Astrocyte of the cerebellum (primary cell): ENCODE measurements around the gene PBX2.

Source experiments
- DNase-seq: peaks from one replicate; pipeline ENCODE4 v3.0.0-alpha.2; 2011; ENCODE audit warnings: low read depth
- H3K4me3 ChIP-seq: 2 replicates; pipeline ENCODE4 v1.5.1; 2011; ENCODE audit warnings: mild to moderate bottlenecking, low read depth, low read length, moderate library complexity
- CTCF ChIP-seq: IDR thresholded peaks from 2 replicates; pipeline ENCODE4 v1.5.1; 2012; ENCODE audit warnings: low read length, low read depth, moderate library complexity, mild to moderate bottlenecking; ENCODE audit errors: missing control alignments
- in situ Hi-C: cut with HindIII; loops from 2 replicates; pipeline ENCODE4 v1.10.0; 2017; ENCODE audit warnings: low sequenced_read_pairs

PBX2 gene

DNA sequence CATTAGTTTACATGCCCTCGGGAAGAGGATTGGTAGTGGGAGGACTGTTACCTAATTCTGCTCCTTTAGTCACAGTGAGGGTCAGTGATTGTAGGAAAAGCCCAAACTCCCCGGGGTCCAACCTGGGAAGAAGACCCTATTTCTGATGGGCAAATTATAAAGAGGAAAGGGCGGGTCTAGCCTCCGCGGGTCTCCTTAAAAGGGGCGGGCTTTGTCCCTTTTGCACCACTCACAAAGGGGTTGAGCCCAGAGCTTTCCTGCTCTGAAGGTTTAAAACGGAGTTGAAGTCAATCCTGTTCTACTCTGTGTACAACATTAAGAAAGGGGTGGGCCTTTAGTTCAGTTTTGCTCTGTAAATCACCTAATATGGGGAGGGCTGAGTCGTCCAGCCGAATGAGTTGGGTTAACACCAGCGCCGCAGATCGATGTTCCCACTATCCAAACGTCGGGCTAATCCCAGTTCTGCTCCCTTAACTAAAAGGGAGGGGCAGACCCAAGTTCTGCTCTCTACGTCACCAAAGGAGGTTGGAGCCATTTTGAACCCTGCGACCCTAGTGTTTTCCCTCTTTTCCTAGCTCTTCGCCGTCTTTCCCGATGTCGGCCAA lies 12.7 kb downstream of the PBX2 start:
- TF ChIP-seq CTCF: no peak
- peak overlapping the region; percentile 100 for H3K4me3 ChIP-seq
- DNase-seq: peak; percentile 24
- in situ Hi-C loops: no loop called here

- H3K4me3 ChIP-seq: peak overlapping the region; percentile 100
- TF ChIP-seq CTCF: no peak
- in situ Hi-C loops: no loop called here
- no peak for DNase-seq
Measured at GRCh38 chr6:32176476-32177182, 13.4 kb downstream of the PBX2 start.

GRCh38 chr6:32175711-32176475 lies 14.1 kb downstream of the PBX2 start, which contains the start of gene AGPAT1:
TSS of gene AGPAT1 (minus strand) at chr6:32176084. CDS start at chr6:32171496, 4,588 bp downstream.
- peak; percentile 95 for DNase-seq
- no peak for TF ChIP-seq CTCF
- H3K4me3 ChIP-seq: peak within 1 kb of the TSS; percentile 100
- in situ Hi-C loops: no loop called here

DNA sequence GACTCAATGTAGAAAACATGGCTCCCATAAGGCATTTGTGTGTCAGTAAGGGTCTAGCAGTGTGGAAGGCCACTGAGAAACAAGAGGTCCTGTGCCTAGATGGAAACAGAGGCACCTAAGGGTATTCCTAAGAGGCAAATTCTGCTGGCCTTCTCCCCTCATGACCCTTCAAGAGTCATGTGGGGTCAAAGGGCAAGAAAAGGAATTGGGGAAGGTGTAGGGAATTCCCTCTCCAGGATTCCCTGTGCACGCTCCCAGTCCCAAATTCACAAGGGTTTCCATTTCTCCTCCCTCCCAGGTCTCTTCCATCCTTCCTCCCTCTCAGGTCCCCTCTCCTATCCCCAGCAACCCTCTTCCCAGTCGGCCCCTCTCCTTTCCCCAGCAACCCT lies 14.7 kb downstream of the PBX2 start:
- peak overlapping the region; percentile 100 for H3K4me3 ChIP-seq
- in situ Hi-C loops: no loop called here
- TF ChIP-seq CTCF: no peak

GRCh38 chr6:32174416-32174815 lies 15.6 kb downstream of the PBX2 start:
- in situ Hi-C loops: no loop called here
- DNase-seq: no peak
- TF ChIP-seq CTCF: no peak
- H3K4me3 ChIP-seq: no peak overlapping the region

More for the DNA sequence above, 14.7 kb downstream of the PBX2 start:
- DNase-seq: no peak

DNA sequence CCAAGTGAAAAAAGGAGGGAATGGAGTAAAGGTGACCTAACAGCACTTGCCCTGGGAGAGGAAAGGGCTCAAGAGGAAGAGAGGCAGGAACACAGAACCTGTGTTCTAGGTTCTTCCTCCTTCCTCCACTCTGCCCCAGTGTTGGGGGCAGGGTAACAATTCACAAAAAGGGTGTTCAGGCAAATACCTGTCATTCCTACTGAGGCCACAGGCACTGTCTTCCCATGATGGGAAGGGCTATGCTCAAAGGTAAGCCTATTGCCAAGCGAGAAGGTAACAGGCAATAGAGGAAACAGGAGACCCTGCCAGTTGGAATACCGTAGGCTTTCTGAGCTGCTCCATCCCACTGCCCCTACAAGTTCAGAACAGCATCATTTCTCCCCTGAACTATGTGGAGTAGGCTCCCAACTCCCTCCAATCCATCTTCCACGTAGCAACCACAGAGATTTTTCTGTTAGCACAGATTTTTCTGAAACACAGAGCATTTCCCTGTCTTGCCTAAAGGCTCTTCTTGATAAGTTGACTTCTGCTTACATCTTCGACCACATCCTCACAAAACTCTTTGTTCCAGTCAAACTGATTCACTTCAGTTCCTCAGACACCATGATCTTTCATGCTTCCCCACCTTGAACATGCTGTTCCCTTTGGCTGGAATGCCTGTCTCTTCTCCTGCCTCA lies 16.8 kb downstream of the PBX2 start:
- in situ Hi-C loops: no loop called here
- no peak overlapping the region for H3K4me3 ChIP-seq
- no peak for DNase-seq
- TF ChIP-seq CTCF: no peak
